GM18873 (cell line): ENCODE data around the gene SDHB.

Experiments used
- ATAC-seq: cut with Tn5 transposase; IDR thresholded peaks from one replicate; pipeline ENCODE4 v1.9.1; 2021; ENCODE audit warnings: mild to moderate bottlenecking, moderate library complexity, moderate number of reproducible peaks; ENCODE audit not compliant: unreplicated experiment, low FRiP score

SDHB gene

DNA sequence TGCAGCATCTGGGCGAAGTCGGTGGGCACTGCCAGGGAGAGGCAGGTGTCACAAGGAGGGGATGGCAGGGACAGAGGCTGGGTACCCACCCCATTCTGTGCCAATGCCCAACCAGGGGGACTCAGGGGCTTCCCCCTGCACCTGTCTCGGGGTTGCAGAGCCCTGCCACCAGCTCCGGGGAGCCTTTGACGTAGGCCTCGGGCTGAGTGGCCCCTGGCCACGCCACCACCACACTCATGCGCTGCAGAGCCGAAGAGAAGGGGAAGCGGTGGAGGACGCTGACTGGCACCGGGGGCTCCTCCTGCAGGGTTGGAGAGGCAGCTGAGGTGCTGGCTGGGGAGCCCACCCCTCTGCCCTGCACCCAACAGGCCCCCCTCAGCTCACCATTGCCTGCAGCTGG is 61.7 kb downstream of the SDHB start:
- ATAC-seq = no peak

DNA sequence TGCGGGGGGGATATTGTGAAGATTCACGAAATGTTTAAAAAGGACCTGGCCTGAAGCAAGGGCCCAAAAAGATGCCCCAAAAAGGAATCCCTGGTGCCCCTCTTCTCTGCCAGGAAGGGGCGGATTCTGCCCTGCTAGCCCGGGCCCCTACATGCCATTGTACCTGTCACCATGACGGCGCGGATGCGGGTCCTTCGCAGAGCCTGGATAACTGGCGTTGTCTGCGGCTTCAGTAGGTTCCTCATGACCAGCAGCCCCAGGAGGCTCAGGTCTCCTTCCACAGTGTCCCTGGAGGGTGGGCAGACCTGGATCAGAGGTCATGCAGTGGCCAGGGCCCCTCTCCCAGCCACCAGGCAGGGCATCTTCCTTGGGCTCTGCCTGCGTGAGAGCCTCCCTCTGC is 62.3 kb downstream of the SDHB start:
- no peak for ATAC-seq

DNA sequence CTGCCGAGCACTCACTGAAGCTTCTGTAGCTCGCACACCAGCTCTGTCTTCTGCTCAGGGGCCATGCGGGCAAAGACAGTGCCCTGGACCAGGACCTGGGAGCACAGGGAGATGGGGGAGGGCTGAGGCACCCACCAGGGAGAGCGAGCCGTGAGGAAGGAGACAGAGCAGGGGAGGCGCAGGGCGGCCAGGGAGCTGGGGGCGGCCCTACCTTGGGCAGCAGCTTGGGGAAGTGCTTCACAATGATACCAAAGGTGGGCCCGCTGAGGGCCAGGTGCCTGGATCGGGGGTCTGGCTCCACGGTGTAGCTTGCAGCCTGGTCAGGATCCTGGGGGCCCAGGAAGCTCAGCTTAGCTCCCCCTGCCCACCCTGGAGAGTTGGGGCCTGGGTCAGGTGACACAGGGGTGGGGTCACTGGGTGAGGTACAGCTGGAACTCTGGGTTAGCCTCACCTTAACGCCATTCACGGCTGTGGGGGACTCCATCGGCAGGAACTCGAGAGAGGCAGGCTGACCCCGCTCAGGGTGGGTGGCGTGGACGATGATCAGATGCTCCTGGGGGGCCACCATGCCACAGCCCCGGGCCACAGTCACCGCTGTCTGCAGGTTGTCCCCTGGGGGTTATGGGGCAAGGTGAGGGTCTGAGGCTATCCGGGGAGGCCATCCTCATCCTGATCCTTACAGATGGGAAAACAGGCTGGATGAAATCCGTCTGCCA is 64.0 kb downstream of the SDHB start:
- ATAC-seq = no peak

DNA sequence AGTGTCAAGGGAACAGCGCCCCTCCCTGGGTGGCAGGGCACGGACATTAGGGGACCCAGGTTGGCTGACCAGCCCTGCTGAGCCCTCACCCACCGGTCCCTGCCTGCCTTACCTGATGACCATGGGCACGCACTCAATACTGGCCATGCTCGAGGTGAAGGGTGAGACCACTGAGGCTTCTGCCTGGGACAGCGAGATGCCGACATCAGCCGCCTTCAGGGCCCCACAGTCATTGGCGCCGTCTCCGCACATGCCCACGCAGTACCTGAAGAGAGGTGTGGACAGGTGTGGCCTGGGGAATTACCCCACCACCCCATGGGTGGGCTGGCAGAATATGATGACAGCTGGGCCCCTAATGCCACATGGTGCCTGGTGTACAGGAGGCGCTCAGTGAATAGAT is 65.6 kb downstream of the SDHB start:
- no peak for ATAC-seq

DNA sequence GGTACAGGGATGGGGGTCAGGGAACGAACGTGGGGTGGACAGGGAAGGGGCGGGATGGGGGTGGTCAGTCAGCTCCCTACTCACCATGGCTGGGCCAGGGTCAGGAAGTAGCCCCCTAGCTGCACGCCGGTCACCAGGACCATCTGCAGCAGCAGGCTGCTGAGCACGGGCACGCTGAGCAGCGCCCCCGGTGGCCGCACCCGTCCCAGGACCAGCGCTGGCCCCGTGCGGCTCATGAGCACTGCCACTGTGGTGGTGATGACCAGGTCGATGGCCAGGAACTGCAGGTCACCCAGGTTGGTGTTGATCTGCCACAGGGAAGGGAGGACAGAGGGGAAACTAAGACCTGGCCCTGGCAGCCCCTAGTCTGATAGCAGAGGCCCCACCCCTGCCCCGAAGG is 66.9 kb downstream of the SDHB start:
- no peak for ATAC-seq

DNA sequence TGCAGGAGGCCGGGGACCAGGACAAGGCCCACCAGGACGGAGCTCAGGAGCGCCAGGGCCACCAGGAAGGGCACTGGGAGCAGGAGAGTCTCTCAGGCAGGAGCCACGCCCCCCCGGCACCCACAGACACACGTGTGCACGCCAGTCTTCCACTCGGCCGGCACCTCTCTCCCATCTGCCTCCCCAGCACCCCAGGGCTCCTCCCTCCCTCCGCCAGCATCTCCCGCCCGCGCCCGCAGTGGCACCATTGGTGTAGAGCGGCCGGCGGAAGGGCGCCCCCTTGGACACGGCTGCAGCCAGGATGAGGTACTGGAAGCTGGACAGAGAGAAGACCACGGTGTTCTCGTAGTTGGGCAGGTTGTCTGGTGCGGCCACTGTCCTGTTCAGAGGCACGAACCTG is 67.3 kb downstream of the SDHB start:
- ATAC-seq = no peak

DNA sequence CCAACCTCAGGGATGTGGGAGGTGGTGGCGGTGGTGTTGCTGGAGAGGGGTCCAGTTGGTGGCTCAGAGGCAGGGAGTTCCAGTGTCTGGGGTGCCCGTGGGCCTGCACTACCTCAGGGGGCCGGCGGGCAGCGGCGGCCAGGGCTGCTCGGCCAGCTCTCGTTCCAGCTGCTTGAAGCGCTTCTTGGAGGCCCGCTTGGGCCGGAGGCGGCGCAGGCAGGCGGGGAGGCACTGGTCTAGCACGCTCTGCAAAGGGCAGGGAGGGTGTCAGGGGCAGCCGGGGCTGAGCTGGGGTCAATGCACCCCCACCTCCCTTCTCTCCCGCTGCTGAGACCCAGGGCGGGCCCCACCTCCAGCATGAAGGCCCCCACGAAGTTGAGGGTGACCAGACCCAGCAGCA is 67.7 kb downstream of the SDHB start:
- no peak for ATAC-seq

DNA sequence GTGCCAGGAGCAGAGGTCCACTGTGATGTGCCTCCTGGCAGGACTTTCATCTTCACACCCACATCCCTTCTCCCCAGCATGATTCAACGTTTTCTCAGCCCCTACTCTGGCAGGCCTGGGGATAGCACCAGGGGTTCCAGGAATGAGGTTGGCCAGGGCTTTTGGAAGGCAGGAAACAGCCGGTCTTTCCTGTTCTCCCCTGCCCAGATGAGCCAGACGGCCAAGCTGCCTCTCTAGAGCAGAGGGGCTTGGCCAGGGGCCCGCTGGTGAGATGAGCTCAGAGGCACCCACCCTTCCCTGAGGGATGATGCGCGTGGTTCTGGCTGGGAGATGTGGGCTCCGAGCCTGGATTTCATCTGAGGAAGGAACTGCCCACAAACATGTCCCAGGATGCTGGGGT is 69.1 kb downstream of the SDHB start:
- no peak for ATAC-seq

DNA sequence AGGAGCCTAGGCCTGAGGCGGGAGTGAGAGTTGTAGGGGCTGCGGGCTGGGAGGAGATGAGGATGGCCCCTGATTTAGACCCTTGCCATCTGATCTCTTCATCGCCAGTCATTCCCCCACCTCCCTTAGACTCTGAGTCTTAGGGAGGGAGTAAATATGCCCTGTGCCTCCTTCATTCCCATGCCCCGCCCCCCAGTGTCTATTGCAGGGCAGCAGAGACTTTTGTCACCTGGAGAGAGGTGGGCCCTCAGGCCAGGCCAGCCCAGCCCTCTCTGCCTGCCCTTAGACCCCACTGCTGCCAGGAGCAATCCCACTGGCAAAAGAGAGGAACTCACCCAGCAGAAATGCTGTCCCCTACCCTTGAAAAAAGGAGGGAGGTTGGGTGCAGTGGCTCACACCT is 70.2 kb downstream of the SDHB start:
- ATAC-seq = no peak

DNA sequence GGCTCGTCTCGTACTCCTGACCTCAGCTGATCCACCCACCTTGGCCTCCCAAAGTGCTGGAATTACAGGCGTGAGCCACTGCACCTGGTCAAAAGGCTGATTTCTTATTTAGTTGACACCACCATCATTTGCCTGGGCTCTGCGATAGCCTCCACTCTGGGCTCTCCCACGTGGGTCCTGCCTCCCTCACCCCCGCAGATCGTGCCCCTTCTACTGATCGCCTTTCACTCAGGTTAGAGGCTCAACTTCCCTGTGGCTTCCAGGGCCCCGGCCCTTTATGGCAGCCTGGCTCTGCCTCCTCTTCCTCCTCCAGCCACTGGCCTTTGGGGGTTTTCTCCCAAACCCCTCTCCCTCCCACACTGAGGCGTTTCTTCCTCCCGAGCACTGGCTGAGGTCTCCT is 70.9 kb downstream of the SDHB start:
- no peak for ATAC-seq

DNA sequence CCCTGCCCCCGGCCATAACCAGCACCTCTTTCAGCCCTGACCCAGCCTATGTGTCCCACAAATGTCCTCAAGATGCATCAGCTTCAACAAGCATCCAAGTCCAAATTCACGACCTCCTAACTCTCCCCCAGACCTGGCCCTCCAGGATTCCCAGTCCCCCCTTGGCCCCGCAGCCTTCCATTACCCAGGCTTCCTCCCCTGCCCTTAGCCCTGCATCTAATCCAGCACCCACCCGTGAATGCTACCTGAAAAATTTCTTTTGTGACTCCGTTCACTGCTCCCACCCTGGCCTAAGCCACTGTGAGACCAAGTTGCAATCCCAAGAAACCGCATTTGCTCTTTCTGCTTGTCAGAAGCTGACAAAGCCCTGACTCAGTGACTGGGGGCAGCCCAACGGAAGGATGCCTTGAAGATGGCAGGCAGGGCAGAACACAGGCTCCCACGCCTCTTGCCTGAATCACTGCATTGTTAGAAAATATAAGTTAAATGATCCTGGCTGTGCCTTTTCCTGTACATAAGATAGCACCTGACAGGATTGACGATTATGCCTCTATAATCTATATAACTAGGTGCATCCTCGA is 72.5 kb downstream of the SDHB start:
- no peak for ATAC-seq

DNA sequence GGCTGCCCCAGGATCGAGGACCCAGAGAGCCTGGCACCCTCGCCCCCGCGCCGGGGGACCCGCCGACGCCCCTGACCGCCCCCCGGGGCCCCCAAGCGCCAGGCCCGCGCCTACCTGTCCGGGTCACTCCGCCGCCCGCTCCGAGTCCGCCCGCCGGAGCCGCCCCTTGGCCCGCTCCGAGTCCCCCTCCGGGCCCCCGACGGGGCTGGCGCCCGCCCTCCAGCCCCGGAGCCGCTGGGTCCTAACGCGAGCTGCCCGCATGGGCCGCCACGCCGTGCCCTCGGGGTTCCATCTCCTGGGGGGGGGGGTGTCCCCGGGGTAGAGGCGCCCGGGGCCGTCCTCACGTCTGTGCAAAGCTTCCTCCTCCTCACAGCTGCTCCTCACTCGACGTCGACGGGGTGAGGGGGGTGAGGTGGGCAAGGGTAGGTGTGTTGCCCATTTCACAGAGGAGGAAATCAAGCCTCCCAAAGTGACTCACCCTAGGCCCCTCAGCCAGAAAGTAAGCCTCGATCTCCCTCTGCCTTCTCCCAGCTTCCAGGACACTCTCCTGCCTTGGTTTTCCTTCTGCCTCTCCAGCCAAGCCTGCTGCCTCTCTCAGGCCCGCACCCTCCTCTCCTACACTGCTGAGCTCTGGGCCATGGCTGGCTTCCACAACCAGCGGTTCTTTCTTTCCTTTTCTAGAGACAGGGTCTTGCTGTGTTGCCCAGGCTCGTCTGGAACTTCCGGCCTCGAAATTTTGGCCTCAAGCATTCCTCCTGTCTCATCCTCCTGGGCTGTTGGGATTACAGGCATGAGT is 73.2 kb downstream of the SDHB start, which contains the start of gene MFAP2:
TSS of gene MFAP2 (minus strand) at position 148 of the 796 bp plus-strand sequence. CDS start 2,347 bp downstream, outside the sequence.
- ATAC-seq = no peak

DNA sequence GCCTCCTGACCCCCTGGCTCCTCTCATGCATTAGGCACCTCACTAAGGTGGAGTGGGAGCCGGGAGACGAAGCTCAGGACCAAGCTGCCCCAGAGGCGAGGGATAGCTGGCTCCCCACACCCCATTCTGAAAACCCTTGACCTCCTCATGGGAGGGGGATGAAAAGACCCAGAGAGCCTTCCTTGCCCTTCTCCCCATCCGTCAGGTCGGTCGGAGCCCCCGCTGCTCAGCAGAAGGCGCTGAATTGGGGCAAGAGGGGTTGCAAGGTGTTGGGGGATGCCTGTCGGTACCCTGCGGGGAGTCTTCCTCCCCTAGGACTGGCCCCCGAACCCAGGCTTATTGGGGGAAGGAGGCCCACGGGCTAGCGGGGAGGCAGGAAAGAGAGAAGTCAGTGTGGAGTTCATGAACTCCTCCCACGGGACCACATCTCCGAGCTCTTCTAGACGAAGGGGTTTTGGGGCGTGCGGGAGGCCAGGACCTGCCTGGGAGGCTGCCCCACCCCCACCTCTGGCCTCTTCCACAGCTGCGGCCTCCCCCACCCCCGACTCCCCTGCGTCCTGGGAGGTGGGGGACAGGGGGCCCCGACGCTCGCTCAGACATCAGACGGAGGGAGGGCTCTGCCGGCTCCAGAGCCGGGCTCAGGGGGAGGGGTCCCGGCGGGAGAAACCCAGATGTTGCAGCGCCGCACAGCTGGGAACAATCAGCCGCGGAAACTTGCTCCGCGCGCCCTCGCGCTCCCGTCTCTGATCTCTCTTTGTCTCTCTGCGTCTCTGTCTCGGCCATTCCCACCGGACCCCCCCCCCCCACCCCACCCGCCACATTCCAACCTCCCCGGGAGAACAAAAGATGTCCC is 74.1 kb downstream of the SDHB start:
- no peak for ATAC-seq

DNA sequence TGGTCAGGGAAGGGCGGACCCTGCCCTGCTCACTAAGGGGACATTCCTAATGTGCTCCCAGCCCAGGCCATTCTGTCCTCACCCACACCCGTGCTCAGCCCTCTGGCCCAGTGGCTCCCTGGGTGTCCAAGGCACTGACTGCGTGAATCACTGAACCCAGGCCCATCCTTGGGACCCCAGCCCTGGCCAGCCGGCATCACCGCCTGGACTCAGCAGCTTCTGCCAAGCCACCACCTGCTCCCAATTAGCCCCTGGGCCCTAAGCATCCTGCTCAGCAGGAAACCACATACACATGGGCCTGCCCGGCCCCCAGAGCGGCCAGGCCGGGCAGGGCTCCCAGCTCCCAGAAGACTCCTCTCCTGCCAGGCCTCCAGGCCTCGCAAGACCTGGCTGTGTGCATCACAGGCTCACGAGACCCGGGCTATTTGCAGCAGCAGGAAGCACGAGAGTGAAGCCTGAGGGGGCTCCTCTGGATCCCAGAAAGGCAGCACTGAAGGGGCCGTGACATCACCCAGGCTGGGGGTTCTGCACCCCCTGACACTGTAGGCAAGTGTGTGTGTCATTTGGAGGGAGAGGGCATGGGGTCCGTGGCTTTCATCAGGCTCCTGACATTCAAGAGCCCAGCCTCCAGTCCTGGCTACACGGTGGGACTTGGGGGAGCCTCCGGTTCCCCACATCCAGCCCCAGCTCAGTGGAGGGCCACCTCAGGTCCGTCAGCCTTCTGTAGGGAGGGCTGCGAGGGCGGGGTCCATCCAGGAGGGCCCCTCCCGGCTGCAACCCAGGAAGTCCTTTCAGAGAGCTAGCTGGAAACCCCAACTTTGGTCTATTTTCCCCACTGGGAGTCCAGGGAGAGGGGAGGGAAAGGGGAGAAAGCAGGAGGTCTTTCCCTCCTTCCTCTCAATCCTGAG is 75.0 kb downstream of the SDHB start:
- no peak for ATAC-seq

DNA sequence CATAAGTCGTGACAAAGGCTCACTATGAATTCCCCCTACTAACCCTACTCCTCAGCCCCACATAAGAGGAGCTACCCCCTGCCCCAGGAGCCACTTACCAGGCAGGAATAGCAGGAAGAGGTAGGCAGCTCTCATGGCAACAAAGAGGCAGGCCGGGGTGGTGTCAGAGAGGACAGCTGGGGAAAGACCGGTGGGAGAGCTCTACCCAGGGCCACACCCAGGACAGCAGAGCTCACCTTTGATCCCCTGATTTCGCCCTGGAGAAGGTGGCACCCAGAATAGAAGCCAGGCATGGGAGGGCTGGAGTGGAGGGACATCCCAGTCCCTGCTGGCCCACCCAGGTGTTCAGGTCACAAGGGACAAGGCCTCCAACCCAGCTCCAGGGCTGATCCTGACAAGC is 75.7 kb downstream of the SDHB start:
- ATAC-seq = no peak

DNA sequence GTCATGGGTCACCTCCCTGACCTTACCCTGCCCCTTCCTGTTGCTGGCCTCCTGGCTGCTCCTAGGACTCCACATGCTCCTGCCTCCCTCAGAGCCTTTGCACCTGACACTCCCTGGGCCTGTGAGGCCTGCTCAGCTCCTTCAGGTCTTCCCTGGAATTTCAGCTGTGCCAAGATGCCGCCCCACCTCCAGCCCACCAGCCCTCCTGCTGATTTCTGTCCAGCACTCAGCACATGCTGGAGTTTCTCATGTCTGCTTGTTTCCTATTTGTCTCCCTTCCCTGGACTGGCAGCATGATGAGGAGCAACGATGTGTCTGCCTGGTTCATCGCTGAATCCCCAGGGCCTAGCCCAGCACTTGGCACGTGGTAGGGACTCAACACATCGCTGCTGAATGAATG is 76.5 kb downstream of the SDHB start:
- no peak for ATAC-seq

DNA sequence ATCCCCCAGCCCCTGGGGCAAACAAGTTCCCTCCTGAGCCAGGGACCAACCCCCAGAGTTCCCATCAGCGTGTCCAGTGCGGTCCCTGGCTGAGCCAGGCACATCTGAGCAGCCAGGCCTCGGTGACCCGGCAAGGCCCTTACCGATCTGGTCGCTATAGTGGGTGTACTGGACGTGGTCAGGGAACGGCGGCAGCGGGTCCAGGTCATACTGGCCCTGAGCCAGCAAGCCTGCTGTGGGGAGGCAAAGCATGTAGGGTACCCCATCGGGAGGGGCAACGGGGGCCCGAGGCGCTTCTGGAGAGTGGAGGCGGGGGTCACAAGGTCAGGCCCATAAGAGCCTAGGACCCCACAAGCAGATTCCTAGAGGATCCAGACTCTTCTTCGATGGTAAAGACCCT is 76.9 kb downstream of the SDHB start:
- ATAC-seq = no peak

DNA sequence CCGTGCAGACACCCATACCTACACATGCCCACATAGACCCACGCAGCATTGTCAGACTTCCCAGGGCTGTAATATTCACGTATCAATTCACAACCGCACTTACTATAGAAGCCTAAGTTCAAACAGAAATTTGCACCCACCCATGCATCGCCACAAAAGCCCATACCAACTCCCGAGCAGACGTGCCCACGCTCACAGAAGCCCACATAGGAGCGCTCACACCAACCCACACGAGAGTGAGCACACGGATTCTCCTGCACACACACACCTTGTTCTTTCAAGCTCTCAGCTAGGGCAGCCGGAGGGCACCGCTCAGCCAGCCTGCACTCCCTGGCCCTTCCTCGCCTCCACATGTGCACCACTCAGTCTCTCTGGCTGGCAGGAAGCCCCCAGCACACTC is 78.0 kb downstream of the SDHB start:
- ATAC-seq = no peak

DNA sequence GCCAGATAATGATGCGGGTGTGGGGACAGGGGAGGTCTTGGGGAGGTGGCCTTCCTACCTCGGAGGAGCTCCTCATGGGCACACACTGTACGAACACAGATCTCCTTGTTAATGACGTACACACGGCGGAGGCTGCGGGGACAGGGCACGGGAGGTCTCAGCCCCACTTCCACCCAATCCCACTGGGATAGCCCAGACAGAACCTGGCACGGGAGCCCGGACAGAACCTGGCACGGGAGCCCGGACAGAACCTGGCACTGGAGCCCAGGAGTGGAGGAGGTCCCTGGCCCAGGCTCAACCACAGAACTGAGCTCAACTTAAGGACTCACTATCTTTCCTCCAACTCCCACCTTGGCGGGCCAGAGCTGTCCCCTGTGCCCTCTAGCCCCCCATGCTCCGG is 78.6 kb downstream of the SDHB start:
- no peak for ATAC-seq

DNA sequence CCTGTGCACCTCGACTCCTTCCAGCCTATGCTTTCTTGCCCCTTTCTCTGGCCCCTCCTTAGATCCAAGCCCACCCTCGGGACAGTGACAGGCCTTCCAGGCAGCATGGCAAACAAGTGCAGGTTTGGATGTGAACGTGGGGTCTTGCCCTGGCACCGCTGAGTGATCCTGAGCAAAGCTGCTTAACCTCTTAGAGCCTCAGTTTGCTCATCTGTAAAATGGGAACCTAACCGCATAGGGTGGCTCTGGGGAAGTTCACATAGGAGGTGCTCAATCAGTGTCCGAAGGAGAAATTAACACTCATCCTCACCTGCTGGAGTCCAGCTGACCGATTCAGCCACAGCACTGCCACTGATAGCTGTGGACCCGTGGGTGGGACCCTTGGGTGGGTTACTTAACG is 80.6 kb downstream of the SDHB start:
- ATAC-seq = no peak
